GM23248 (cell line): ENCODE results near the gene PIGR.

ENCODE experiments used
- EZH2 ChIP-seq: fragments of 200-600 bp; sonication (generic); IDR thresholded peaks from 2 replicates; pipeline ENCODE4 v1.6.1; 2018; ENCODE audit warnings: antibody characterized with exemption, mild to moderate bottlenecking; ENCODE audit not compliant: insufficient read depth, poor library complexity, severe bottlenecking
- EZH2phosphoT487 ChIP-seq: fragments of 200-600 bp; sonication (generic); IDR thresholded peaks from 2 replicates; pipeline ENCODE4 v1.6.1; 2018; ENCODE audit warnings: antibody characterized with exemption, moderate library complexity, mild to moderate bottlenecking, low read depth; ENCODE audit not compliant: insufficient read depth

GRCh38 chr1:206986402-206986801, 40.1 kb upstream of the PIGR start:
- TF ChIP-seq EZH2phosphoT487 (no peak), EZH2 (no peak)
